HepG2 (cell line): ENCODE measurements around the gene ACSM3. TPM values are rescaled to one million over a fixed set of nuclear protein-coding genes. Genes with fewer than 3 reads are reported as not detected.

Experiments
- ARID4A ChIP-seq: sonication (generic); formaldehyde crosslinking; IDR thresholded peaks from 2 replicates; pipeline ENCODE4 v1.5.0; 2020; ENCODE audit warnings: mild to moderate bottlenecking, missing genetic modification reagents, borderline replicate concordance
- BATF2 ChIP-seq: sonication (generic); formaldehyde crosslinking; IDR thresholded peaks from 2 replicates; pipeline ENCODE4 v1.8.0; 2022; ENCODE audit warnings: mild to moderate bottlenecking, missing genetic modification reagents, moderate library complexity
- GATAD1 ChIP-seq: IDR thresholded peaks from 2 replicates; pipeline ENCODE4 v1.6.1; 2016; ENCODE audit warnings: missing genetic modification reagents, missing compliant biosample characterization
- NFE2L2 ChIP-seq: fragments of 150-350 bp; IDR thresholded peaks from 2 replicates; pipeline ENCODE4 v1.6.1; 2014; ENCODE audit warnings: low read length
- POGK ChIP-seq: sonication (generic); formaldehyde crosslinking; conservative IDR thresholded peaks from 2 replicates; pipeline ENCODE4 v1.8.0; 2022; ENCODE audit warnings: mild to moderate bottlenecking, moderate library complexity, missing genetic modification reagents
- POLR2A ChIP-seq, 2 experiments: IDR thresholded peaks; 2 replicates each; pipeline ENCODE4 v1.6.1; 2011; ENCODE audit warnings: low read depth in 2 of 2, low read length in 2 of 2, mild to moderate bottlenecking in 1 of 2, moderate library complexity in 1 of 2; ENCODE audit not compliant: insufficient read depth in 1 of 2
- RAD21 ChIP-seq: fragments of 450-650 bp; formaldehyde crosslinking; IDR thresholded peaks from 2 replicates; pipeline ENCODE4 v1.5.0; 2020; ENCODE audit warnings: mild to moderate bottlenecking
- RFXANK ChIP-seq: IDR thresholded peaks from 2 replicates; pipeline ENCODE4 v1.6.1; 2016
- TCF7 ChIP-seq: sonication (generic); IDR thresholded peaks from 2 replicates; pipeline ENCODE4 v1.6.1; 2016; ENCODE audit warnings: antibody characterized with exemption, low read depth
- THAP7 ChIP-seq: sonication (generic); formaldehyde crosslinking; IDR thresholded peaks from 2 replicates; pipeline ENCODE4 v1.8.1; 2023; ENCODE audit warnings: mild to moderate bottlenecking, missing genetic modification reagents
- THAP9 ChIP-seq: sonication (generic); formaldehyde crosslinking; IDR thresholded peaks from 2 replicates; pipeline ENCODE4; 2020; ENCODE audit warnings: missing genetic modification reagents, mild to moderate bottlenecking, borderline replicate concordance
- ZFP41 ChIP-seq: sonication (generic); formaldehyde crosslinking; IDR thresholded peaks from 2 replicates; pipeline ENCODE4 v1.4.0; 2020; ENCODE audit warnings: mild to moderate bottlenecking, missing genetic modification reagents, borderline replicate concordance
- ZMYM3 ChIP-seq: sonication (generic); formaldehyde crosslinking; IDR thresholded peaks from 2 replicates; pipeline ENCODE4 v1.5.1; 2020; ENCODE audit warnings: mild to moderate bottlenecking, missing genetic modification reagents
- ZNF143 ChIP-seq: sonication (generic); formaldehyde crosslinking; IDR thresholded peaks from 2 replicates; pipeline ENCODE4 v1.4.0; 2020; ENCODE audit warnings: missing genetic modification reagents
- ZNF333 ChIP-seq: sonication (generic); formaldehyde crosslinking; IDR thresholded peaks from 2 replicates; pipeline ENCODE4 v1.4.0; 2020; ENCODE audit warnings: mild to moderate bottlenecking, missing genetic modification reagents, borderline replicate concordance
- ZNF468 ChIP-seq: sonication (generic); formaldehyde crosslinking; IDR thresholded peaks from 2 replicates; pipeline ENCODE4 v1.8.0; 2022; ENCODE audit warnings: mild to moderate bottlenecking, moderate library complexity, missing genetic modification reagents
- ZNF556 ChIP-seq: sonication (generic); formaldehyde crosslinking; IDR thresholded peaks from 2 replicates; pipeline ENCODE4 v1.4.0; 2020; ENCODE audit warnings: mild to moderate bottlenecking, missing genetic modification reagents, borderline replicate concordance
- ZNF580 ChIP-seq: IDR thresholded peaks from 2 replicates; pipeline ENCODE4 v1.6.1; 2016; ENCODE audit warnings: low read depth, borderline replicate concordance
- ZNF644 ChIP-seq: IDR thresholded peaks from 2 replicates; pipeline ENCODE4 v1.6.1; 2016; ENCODE audit warnings: low read depth
- polyA plus RNA-seq, 8 experiments: library from polyadenylated mRNA; depleted of rRNA in 3 of 8; stranded (reverse) in 7 of 8; unstranded in 1 of 8; fragments of >200 nt; fragmentation: Illumina TruSeq in 4 of 8; extraction: Trizol in 4 of 8; gene quantifications; 2 replicates each; pipeline versions ENCODE4 v1.2.1 to v1.2.3, GENCODE V29; 2011 to 2016; ENCODE audit warnings: low read depth in 4 of 8, missing spikeins in 1 of 8, mixed read lengths in 1 of 8; ENCODE audit not compliant: insufficient read depth in 1 of 8
- total RNA-seq, 5 experiments: library from RNA; depleted of rRNA; stranded (reverse); fragments of >200 nt; fragmentation: Illumina TruSeq; extraction: Trizol; gene quantifications; 2 replicates each; pipeline ENCODE4 v1.2.3, GENCODE V29; 2016; ENCODE audit warnings: low read depth in 1 of 5

The ACSM3 gene
- total and polyA plus RNA-seq, 2 of the 13 experiments (the other 11 are each of a cell fraction or from before 2014, with no cell fraction given) = 74.0 to 108 TPM

GRCh38 chr16:20774703-20775362 is 11.0 kb downstream of the ACSM3 start (continued):
- TF ChIP-seq ARID4A (CRISPR knock-in tag) (0 out of 2 replicates have a peak, but pooled peaks have one; percentile 10), ZNF644 (no peak), GATAD1 (CRISPR knock-in tag) (no peak), ZNF580 (CRISPR knock-in tag) (0 out of 2 replicates have a peak, but pooled peaks have one; percentile 41), ZFP41 (CRISPR knock-in tag) (no peak), ZNF143 (CRISPR knock-in tag) (no peak), ZNF333 (CRISPR knock-in tag) (no peak), POLR2A (IDR thresholded peaks at IDR 0.05; ENCODE audit: insufficient read depth in 1 of 2, low read depth in 2 of 2, low read length in 2 of 2) (no peak), THAP9 (CRISPR knock-in tag) (peak; percentile 51; the same call in 1 of the 2 replicates), ZMYM3 (CRISPR knock-in tag) (no peak), RAD21 (CRISPR knock-in tag) (peak; percentile 86), THAP7 (no peak), BATF2 (CRISPR knock-in tag) (no peak), NFE2L2 (no peak), POGK (CRISPR knock-in tag) (0 out of 2 replicates have a peak, but pooled peaks have one; percentile 25), RFXANK (CRISPR knock-in tag) (no peak), ZNF468 (0 out of 2 replicates have a peak, but pooled peaks have one; percentile 48), TCF7 (no peak), ZNF556 (CRISPR knock-in tag) (no peak)
